Uterine smooth muscle cell (primary cell): ENCODE measurements around the gene GATD1. TPM values are rescaled to one million over a fixed set of nuclear protein-coding genes. Genes with fewer than 3 reads are reported as not detected.

Experiments used
- total RNA-seq: library from RNA; depleted of rRNA; stranded (reverse); fragments of >200 nt; gene quantifications from 2 replicates; pipeline ENCODE4 v1.2.3, GENCODE V29; 2014

The GATD1 gene, protein sequence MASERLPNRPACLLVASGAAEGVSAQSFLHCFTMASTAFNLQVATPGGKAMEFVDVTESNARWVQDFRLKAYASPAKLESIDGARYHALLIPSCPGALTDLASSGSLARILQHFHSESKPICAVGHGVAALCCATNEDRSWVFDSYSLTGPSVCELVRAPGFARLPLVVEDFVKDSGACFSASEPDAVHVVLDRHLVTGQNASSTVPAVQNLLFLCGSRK
- total RNA-seq = 28.3 and 31.2 TPM in 2 replicates

DNA sequence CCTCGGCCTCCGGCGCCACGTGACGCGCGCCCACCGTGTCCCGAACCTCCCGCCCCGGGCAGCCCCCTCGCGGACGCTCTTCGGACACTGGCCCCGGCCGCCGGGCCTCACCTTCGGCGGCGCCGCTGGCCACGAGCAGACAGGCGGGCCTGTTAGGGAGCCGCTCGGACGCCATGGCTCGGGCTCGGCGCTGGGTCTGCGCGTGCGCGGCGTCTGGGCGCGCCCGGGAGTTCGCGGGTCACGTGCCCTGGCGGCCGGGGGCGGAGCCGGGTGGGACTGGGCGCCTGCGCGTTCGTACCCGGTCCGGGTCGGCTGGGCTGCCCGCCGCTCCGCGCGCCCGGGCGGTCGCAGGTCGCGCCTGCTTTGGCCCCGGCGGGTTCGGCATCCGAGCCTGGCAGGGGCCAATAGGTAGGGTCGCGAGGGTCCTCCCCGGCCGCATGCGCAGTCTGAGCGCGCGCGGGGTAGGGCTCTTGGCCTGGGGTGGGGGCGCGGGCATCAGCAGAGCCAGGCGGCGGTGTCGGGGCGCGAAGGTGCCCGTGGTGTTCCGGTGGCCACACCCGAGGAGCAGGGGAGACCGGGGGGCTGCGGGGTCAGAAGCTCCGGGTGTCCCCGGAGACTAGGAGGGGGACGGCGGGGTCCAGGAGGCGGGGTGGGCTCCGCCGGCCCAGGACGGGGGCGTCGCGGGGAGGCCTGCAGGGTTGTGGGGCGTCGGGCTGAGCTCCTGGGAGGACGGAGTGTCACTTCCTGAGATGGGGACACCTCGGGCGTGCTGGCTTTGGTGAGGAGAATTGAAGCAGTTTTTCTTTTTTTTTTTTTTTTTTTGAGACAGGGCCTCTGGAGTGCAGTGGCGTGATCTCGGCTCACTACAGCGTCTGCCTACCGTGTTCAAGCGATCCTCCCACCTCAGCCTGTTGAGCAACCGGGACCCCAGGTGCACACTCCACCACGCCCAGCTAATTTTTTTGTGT lies at the start of gene GATD1:
Gene GATD1 (minus strand): TSS at position 200 of the 968 bp plus-strand sequence. CDS start 25 bp downstream, at position 175.

DNA sequence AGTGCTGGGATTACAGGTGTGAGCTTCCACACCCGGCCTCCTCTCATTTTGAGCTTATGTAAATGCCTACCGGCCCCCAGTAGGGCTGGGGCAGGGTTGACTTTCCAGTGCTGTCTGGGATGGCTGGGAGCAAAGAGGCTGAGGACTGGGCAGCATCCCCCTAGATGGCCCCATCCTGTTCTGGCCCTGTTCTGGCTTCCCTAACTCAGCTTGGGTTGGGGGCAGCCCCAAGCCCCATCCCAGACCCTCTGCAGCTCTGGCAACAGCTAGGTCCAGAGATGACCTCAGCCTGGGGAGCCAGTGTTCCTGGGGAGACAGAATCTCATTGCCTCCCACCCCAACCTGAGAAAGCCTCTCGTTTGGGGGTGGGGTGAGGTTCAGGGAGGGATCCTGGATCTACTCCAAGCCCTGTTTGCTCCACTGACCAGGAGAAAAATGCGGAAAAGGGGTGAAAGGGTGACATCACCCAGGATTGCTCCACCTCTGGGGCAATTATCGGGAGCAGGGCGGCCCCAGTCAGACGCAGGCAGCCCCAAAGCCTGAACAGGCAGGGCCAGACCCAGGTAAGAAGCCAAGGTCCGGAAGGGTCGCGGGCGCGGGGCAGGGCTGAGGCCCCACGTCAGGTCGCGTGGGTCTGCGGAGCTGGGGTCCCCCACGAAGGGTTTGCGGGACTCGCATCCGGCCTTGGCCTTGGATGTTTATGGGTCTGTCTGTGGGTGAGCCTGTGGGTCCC lies 41.3 kb upstream of the GATD1 start, which contains the start of gene PNPLA2:
Gene PNPLA2 (plus strand): TSS at position 519 of the 733 bp plus-strand sequence. CDS start 805 bp downstream, outside the sequence.

DNA sequence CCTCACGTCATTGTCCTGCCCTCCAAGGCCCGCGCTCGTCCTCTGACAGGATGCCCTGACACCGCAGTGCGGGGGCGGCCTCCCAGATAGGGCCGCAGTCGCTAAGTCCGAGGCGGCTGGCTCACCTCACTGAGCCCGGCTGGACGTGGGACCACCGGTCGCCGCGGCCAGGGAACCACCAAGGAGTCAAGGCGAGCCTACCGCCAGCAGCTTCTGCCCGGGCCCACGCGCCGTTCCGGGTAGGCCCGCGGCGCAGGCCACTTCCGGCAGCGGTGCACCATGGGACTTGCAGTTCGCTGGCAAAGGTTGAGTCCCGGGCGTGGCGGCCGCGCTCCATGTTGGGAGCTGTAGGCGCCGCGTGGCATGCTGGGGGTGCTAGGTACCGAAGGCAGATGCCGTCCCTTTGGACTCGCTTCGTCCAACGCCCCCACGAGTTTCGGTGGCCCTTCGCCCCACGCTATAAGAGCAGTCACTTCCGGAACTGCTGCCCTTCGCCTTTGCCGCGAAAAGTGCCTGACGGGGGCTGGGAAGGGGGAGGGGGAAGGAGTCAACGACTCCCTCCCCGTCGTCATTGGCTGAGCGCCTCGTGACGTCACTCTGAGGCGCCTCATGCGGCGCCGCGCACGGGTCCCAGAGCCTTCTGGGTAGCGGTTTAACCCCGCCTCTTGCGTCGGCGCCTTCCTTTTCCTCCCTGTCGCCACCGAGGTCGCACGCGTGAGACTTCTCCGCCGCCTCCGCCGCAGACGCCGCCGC lies 32.2 kb upstream of the GATD1 start, which contains the start of gene RPLP2:
Gene RPLP2 (plus strand): TSS at position 681 of the 753 bp plus-strand sequence. CDS start 268 bp downstream, outside the sequence.

DNA sequence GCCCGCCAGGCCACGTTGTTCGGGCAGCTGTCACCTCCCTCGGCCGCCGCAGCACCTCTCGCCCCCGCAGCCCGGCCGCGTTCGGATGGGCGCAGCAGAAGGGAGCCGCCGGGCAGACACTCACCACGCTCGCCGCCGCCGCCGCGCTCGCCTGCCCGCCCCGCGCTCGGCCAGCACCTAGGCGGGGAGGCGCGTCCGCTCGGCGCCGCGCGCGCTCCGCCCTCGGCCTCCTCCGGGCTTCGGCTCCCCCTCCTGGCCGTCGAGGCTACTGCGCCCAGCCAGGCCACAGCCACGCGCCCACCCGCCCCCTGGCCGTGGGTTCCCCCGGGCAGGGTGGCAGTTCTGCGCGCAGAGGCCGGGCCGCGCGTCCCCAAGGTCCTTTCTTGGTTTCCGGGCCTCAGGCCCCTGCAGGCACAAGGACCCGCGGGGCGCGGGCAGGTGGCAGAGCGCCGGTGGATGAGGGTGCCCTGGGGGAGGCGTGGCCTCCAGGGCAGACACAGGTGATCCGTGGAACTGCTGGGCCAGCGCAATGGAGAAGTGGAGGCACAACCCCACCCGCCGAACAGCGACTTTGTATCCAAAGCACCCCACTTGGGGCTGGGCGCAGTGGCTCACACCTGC lies 20.9 kb upstream of the GATD1 start, which contains the start of gene SLC25A22:
Gene SLC25A22 (minus strand): TSS at position 189 of the 621 bp plus-strand sequence. CDS start 3,275 bp downstream, outside the sequence.

DNA sequence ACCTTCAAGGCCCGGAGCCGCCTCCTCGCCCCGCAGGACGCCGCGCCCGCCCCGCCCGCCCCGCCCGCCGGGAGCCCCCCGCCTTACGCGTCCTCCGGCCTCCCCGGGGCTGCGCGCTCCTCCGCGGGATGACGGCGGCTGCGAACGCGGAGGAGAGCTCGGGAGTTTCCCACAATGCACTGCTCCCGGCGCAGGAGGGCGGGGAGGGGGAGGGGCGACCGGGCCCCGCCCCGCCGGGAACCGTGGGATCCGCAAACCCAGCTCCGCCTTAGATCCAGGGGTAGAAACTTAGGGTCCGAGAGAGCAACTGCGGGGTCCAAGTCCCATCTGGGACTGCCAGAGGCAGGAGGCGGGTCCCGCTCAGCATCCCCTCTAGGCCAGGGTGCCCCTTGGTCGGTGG lies 12.7 kb upstream of the GATD1 start, which contains the start of gene CEND1:
Gene CEND1 (minus strand): TSS at position 148 of the 400 bp plus-strand sequence. CDS start 1,514 bp downstream, outside the sequence.

DNA sequence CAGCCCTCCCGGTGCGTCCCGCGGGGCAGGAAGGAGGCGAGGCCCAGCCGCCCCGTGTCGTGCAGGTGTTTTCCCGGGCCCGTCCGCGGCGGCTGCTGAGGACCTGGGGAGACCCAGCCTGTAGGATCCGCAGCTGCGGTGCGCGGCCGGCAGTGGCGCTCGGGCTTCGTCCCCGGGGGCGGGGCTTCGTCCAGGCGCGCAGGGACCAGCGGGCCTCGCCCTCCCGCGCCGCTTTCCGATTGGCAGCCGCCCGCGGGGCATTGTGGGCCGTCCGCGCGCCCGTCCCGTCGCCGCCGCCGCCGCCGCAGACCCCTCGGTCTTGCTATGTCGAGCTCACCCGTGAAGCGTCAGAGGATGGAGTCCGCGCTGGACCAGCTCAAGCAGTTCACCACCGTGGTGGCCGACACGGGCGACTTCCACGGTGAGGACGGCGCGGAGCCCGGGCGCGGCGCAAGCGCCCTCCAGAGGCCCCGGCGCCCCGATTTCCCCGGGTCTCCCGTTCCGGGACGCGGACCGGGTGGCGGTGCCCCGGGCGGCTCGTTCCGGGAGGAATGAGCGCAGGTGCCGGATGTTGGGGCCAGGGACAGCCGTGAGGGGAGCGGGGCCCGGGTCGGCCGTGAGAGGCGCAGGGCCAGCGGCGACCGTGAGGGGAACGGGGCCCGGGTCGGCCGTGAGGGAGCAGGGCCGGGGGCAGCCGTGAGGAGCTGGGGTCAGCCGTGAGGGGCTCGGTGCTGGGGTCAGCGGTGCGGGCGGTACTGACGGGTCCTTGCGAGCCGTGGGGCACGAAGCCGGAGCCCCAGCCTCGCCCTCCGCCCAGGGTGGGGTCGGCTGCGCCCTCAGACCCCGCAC lies 29.9 kb downstream of the GATD1 start, which contains the start of gene TALDO1:
Gene TALDO1 (plus strand): TSS at position 307 of the 849 bp plus-strand sequence. CDS start 18 bp downstream, at position 325.

Other genes with a start within 250 kb of the GATD1 start
- gene HRAS, start 241.9 kb downstream of the GATD1 start, total RNA-seq = 51.5 and 91.3 TPM in 2 replicates
- 0.62 and 0.77 TPM in 2 replicates for gene LRRC56, start 240.0 kb downstream of the GATD1 start, total RNA-seq
- gene LMNTD2, start 216.7 kb downstream of the GATD1 start, total RNA-seq = 0.11 and 0.62 TPM in 2 replicates
- gene RASSF7, start 216.5 kb downstream of the GATD1 start, total RNA-seq = 4.3 and 6.7 TPM in 2 replicates
- gene PHRF1, start 201.0 kb downstream of the GATD1 start, total RNA-seq = 33.1 and 38.7 TPM in 2 replicates
- gene IRF7, start 161.5 kb downstream of the GATD1 start, total RNA-seq = 4.5 and 7.4 TPM in 2 replicates
- gene CDHR5, start 152.5 kb downstream of the GATD1 start, total RNA-seq = not detected in 2 replicates
- gene SCT, start 150.3 kb downstream of the GATD1 start, total RNA-seq = not detected in 2 replicates
- 0.11 TPM in 1 of 2 replicates, not detected in the other for gene DRD4, start 140.2 kb downstream of the GATD1 start, total RNA-seq
- 19.9 and 31.0 TPM in 2 replicates for gene DEAF1, start 82.3 kb downstream of the GATD1 start, total RNA-seq
- gene TMEM80, start 81.7 kb downstream of the GATD1 start, total RNA-seq = 9.9 and 10.5 TPM in 2 replicates
- gene EPS8L2, start 71.3 kb downstream of the GATD1 start, total RNA-seq = 28.1 and 39.4 TPM in 2 replicates
- 117 and 152 TPM in 2 replicates for gene TALDO1, start 30.0 kb downstream of the GATD1 start, total RNA-seq
- gene CEND1, start 12.6 kb upstream of the GATD1 start, total RNA-seq = 1.00 TPM in 2 replicates
- gene SLC25A22, start 20.8 kb upstream of the GATD1 start, total RNA-seq = 14.0 and 23.4 TPM in 2 replicates
- 11.0 and 11.4 TPM in 2 replicates for gene PIDD1, start 27.7 kb upstream of the GATD1 start, total RNA-seq
- gene RPLP2, start 32.5 kb upstream of the GATD1 start, total RNA-seq = 143 and 152 TPM in 2 replicates
- gene PNPLA2, start 41.4 kb upstream of the GATD1 start, total RNA-seq = 19.1 and 24.9 TPM in 2 replicates
- 1.00 and 1.9 TPM in 2 replicates for gene CRACR2B, start 50.4 kb upstream of the GATD1 start, total RNA-seq
- gene CD151, start 55.5 kb upstream of the GATD1 start, total RNA-seq = 655 and 749 TPM in 2 replicates
- 54.9 and 64.4 TPM in 2 replicates for gene POLR2L, start 65.0 kb upstream of the GATD1 start, total RNA-seq
- 133 and 160 TPM in 2 replicates for gene TSPAN4, start 65.4 kb upstream of the GATD1 start, total RNA-seq
- 44.0 and 67.4 TPM in 2 replicates for gene CHID1, start 133.3 kb upstream of the GATD1 start, total RNA-seq
- 32.4 and 39.2 TPM in 2 replicates for gene AP2A2, start 148.4 kb upstream of the GATD1 start, total RNA-seq